PC-3 (cell line): ENCODE results near the gene AKAP6. TPM values are rescaled to one million over a fixed set of nuclear protein-coding genes. Genes with fewer than 3 reads are reported as not detected.

Experiments used
- ATAC-seq: fragments of 200-7000 bp; cut with Tn5 transposase; 2 replicates; pipeline ENCODE4 v1.9.1; 2020; ENCODE audit warnings: mild to moderate bottlenecking, moderate library complexity
- BruUV-seq: library from RNA; stranded (reverse); fragments of 400-500 nt; replicated peaks from 2 replicates; lab custom pipeline; 2021; lab: Mats Ljungman, UMichigan
- CTCF ChIA-PET: fragments of 300-600 bp; sonication (Branson Sonifier 250); formaldehyde crosslinking; loops from one replicate; lab custom pipeline; 2022; ENCODE audit warnings: antibody characterized with exemption; lab: Charles Lee
- POLR2A ChIA-PET: fragments of 300-600 bp; sonication (Branson Sonifier 250); formaldehyde crosslinking; loops from one replicate; lab custom pipeline; 2022; ENCODE audit warnings: antibody characterized with exemption; ENCODE audit not compliant: unreplicated experiment; lab: Charles Lee
- DNase-seq: peaks from one replicate; pipeline ENCODE4 v3.0.0-alpha.2; 2015
- H2AFZ ChIP-seq: fragments of 300-600 bp; sonication (generic); 2 replicates; pipeline ENCODE4 v1.6.0; 2016; ENCODE audit warnings: antibody characterized with exemption, low read length
- H3F3A ChIP-seq: fragments of 300-600 bp; sonication (generic); one replicate; pipeline ENCODE4 v1.6.0; 2017; ENCODE audit warnings: antibody characterized with exemption, low read length, control low read depth, mild to moderate bottlenecking; ENCODE audit not compliant: unreplicated experiment
- H3K27ac ChIP-seq: fragments of 300-600 bp; sonication (generic); 2 replicates; pipeline ENCODE4 v1.5.1; 2016; ENCODE audit warnings: mild to moderate bottlenecking, low read length
- H3K27me3 ChIP-seq: fragments of 300-600 bp; sonication (generic); 2 replicates; pipeline ENCODE4 v1.6.1; 2016; ENCODE audit warnings: low read length, mixed read lengths
- H3K36me3 ChIP-seq: fragments of 300-600 bp; sonication (generic); 2 replicates; pipeline ENCODE4 v1.6.1; 2016; ENCODE audit warnings: low read depth, mixed run types, low read length, mixed read lengths
- H3K4me1 ChIP-seq: fragments of 300-600 bp; sonication (generic); 2 replicates; pipeline ENCODE4 v1.5.1; 2016; ENCODE audit warnings: low read length; ENCODE audit not compliant: insufficient read depth
- H3K4me2 ChIP-seq: fragments of 300-600 bp; sonication (generic); 2 replicates; pipeline ENCODE4 v1.6.0; 2016; ENCODE audit warnings: low read length
- H3K4me3 ChIP-seq: fragments of 300-600 bp; sonication (generic); 2 replicates; pipeline ENCODE4 v1.5.1; 2016; ENCODE audit warnings: mild to moderate bottlenecking, low read length, mixed read lengths
- H3K79me2 ChIP-seq: fragments of 300-600 bp; sonication (generic); 2 replicates; pipeline ENCODE4 v1.6.1; 2017; ENCODE audit warnings: low read length, mixed read lengths
- H3K9ac ChIP-seq: fragments of 300-600 bp; sonication (generic); 2 replicates; pipeline ENCODE4 v1.6.0; 2016; ENCODE audit warnings: mild to moderate bottlenecking, low read length
- H3K9me2 ChIP-seq: fragments of 300-600 bp; sonication (generic); replicated peaks from 2 replicates; pipeline ENCODE4 v1.6.1; 2016; ENCODE audit warnings: mixed run types, low read length, mixed read lengths
- H3K9me3 ChIP-seq: fragments of 300-600 bp; sonication (generic); 2 replicates; pipeline ENCODE4 v1.6.1; 2016; ENCODE audit warnings: low read length, mixed read lengths
- H4K20me1 ChIP-seq: fragments of 300-600 bp; sonication (generic); 2 replicates; pipeline ENCODE4 v1.6.1; 2016; ENCODE audit warnings: low read length, mixed read lengths
- CTCF ChIP-seq: fragments of 300-600 bp; sonication (generic); conservative IDR thresholded peaks from 2 replicates; pipeline ENCODE4 v1.5.1; 2017; ENCODE audit warnings: antibody characterized with exemption, low read depth, mild to moderate bottlenecking, low read length
- EZH2 ChIP-seq: fragments of 300-600 bp; sonication (generic); IDR thresholded peaks from one replicate; pipeline ENCODE4 v1.6.1; 2017; ENCODE audit warnings: antibody characterized with exemption, mild to moderate bottlenecking, low read length; ENCODE audit not compliant: unreplicated experiment
- EZH2phosphoT487 ChIP-seq: fragments of 300-600 bp; sonication (generic); IDR thresholded peaks from 2 replicates; pipeline ENCODE4 v1.6.1; 2018; ENCODE audit warnings: mild to moderate bottlenecking, antibody characterized with exemption, low read length, borderline replicate concordance
- intact Hi-C: fragments of 100-400 bp; cut with micrococcal nuclease; formaldehyde crosslinking; loops from 2 replicates; pipeline ENCODE4 v1.9.0; 2023
- total RNA-seq: library from RNA; depleted of rRNA; stranded (reverse); fragments of >200 nt; gene quantifications from 2 replicates; pipeline ENCODE4 v1.2.3, GENCODE V29; 2014

Gene AKAP6
- total RNA-seq, 1 experiment from 2014 or later: 1.5 TPM

- CTCF ChIA-PET: no interaction called here
- H3K4me1 ChIP-seq: peaks cover 30% of the 10 kb centered on the region
- no peaks in the 10 kb centered on the region for H3K79me2 ChIP-seq
- no peaks in the 10 kb centered on the region for H3K27me3 ChIP-seq
- no TSS peak for BruUV-seq
- H3K27ac ChIP-seq: no peak overlapping the region
- TF ChIP-seq EZH2phosphoT487: no peak
- H3K4me3 ChIP-seq: no peak overlapping the region
- POLR2A ChIA-PET: no interaction called here
- ATAC-seq: no peak
- H3K9me3 ChIP-seq: no peaks in the 10 kb centered on the region
- intact Hi-C loops: loop anchor here (5.0 to 10.0 kb wide), 2 partner anchors 627 to 1050 kb away; no protein-coding TSS in a partner anchor
- H4K20me1 ChIP-seq: no peaks in the 10 kb centered on the region
- no peak overlapping the region for H3K9ac ChIP-seq
- H3K9me2 ChIP-seq: no peaks in the 10 kb centered on the region
- no peaks in the 10 kb centered on the region for H3K36me3 ChIP-seq
- no peak overlapping the region for H3K4me2 ChIP-seq
- H2AFZ ChIP-seq: no peak overlapping the region
- peaks cover 6% of the 10 kb centered on the region for H3F3A ChIP-seq
- no peak for DNase-seq
These were observed 235.5 kb downstream of the AKAP6 start for GRCh38 chr14:32564596-32564995.

GRCh38 chr14:32565256-32565655, 236.2 kb downstream of the AKAP6 start:
- CTCF ChIA-PET: no interaction called here
- intact Hi-C loops: loop anchor here (10.0 kb wide), 1 partner anchor 1050 kb away; no protein-coding TSS in a partner anchor
- Histone ChIP-seq H3F3A (peaks cover 6% of the 10 kb centered on the region), H3K9me2 (no peaks in the 10 kb centered on the region), H3K27ac (no peak overlapping the region), H4K20me1 (no peaks in the 10 kb centered on the region), H3K9ac (no peak overlapping the region), H3K79me2 (no peaks in the 10 kb centered on the region), H3K36me3 (no peaks in the 10 kb centered on the region), H3K4me1 (peaks cover 24% of the 10 kb centered on the region), H3K4me3 (no peak overlapping the region), H3K27me3 (no peaks in the 10 kb centered on the region), H3K4me2 (no peak overlapping the region), H2AFZ (no peak overlapping the region), H3K9me3 (no peaks in the 10 kb centered on the region)
- ATAC-seq (no peak), DNase-seq (no peak)
- no TSS peak for BruUV-seq
- no peak for TF ChIP-seq EZH2phosphoT487
- TF ChIP-seq CTCF: no peak
- no peak for TF ChIP-seq EZH2
- POLR2A ChIA-PET: interaction anchor here (0.5 kb wide), 1 partner anchor 93 kb away, joined by 3 read pairs; no protein-coding TSS in a partner anchor

GRCh38 chr14:32567543-32568384, 238.7 kb downstream of the AKAP6 start:
- no peaks in the 10 kb centered on the region for H3K79me2 ChIP-seq
- H3K9ac ChIP-seq: no peak overlapping the region
- no peaks in the 10 kb centered on the region for H3K27me3 ChIP-seq
- H3F3A ChIP-seq: no peaks in the 10 kb centered on the region
- ChIA-PET CTCF (no interaction called here), POLR2A (interaction anchor here (0.6 kb wide), 1 partner anchor 94 kb away, joined by 3 read pairs; no protein-coding TSS in a partner anchor)
- no peaks in the 10 kb centered on the region for H3K36me3 ChIP-seq
- H3K9me2 ChIP-seq: no peaks in the 10 kb centered on the region
- peaks cover 13% of the 10 kb centered on the region for H3K4me1 ChIP-seq
- peak overlapping the region; percentile 32; the same call in 1 of the 2 replicates for H2AFZ ChIP-seq
- H3K4me3 ChIP-seq: peak overlapping the region; percentile 19; the same call in 1 of the 2 replicates
- TF ChIP-seq EZH2 (no peak), CTCF (no peak), EZH2phosphoT487 (no peak)
- peak; percentile 59 for DNase-seq
- intact Hi-C loops: loop anchor here (10.0 kb wide), 1 partner anchor 1053 kb away; no protein-coding TSS in a partner anchor
- H3K27ac ChIP-seq: no peak overlapping the region
- H3K4me2 ChIP-seq: peak overlapping the region; percentile 49
- no peaks in the 10 kb centered on the region for H3K9me3 ChIP-seq
- BruUV-seq: no TSS peak
- peak; percentile 80 for ATAC-seq
- no peaks in the 10 kb centered on the region for H4K20me1 ChIP-seq
